GM12874 (cell line): Measurements from ENCODE around the gene MAD2L2.

Experiments used
- TF ChIP-seq, protein P1 (sequence below): IDR thresholded peaks from 2 replicates; pipeline ENCODE4 v1.5.1; 2011; ENCODE audit warnings: low read depth, mild to moderate bottlenecking, control low read depth, low read length, moderate library complexity; ENCODE audit not compliant: insufficient read depth

The MAD2L2 gene

GRCh38 chr1:11670747-11671146 lies 10.2 kb downstream of the MAD2L2 start:
- TF ChIP-seq, protein P1, sequence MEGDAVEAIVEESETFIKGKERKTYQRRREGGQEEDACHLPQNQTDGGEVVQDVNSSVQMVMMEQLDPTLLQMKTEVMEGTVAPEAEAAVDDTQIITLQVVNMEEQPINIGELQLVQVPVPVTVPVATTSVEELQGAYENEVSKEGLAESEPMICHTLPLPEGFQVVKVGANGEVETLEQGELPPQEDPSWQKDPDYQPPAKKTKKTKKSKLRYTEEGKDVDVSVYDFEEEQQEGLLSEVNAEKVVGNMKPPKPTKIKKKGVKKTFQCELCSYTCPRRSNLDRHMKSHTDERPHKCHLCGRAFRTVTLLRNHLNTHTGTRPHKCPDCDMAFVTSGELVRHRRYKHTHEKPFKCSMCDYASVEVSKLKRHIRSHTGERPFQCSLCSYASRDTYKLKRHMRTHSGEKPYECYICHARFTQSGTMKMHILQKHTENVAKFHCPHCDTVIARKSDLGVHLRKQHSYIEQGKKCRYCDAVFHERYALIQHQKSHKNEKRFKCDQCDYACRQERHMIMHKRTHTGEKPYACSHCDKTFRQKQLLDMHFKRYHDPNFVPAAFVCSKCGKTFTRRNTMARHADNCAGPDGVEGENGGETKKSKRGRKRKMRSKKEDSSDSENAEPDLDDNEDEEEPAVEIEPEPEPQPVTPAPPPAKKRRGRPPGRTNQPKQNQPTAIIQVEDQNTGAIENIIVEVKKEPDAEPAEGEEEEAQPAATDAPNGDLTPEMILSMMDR, result no peak

GRCh38 chr1:11668516-11668915 lies 12.4 kb downstream of the MAD2L2 start:
- TF ChIP-seq, protein P1, result no peak

DNA sequence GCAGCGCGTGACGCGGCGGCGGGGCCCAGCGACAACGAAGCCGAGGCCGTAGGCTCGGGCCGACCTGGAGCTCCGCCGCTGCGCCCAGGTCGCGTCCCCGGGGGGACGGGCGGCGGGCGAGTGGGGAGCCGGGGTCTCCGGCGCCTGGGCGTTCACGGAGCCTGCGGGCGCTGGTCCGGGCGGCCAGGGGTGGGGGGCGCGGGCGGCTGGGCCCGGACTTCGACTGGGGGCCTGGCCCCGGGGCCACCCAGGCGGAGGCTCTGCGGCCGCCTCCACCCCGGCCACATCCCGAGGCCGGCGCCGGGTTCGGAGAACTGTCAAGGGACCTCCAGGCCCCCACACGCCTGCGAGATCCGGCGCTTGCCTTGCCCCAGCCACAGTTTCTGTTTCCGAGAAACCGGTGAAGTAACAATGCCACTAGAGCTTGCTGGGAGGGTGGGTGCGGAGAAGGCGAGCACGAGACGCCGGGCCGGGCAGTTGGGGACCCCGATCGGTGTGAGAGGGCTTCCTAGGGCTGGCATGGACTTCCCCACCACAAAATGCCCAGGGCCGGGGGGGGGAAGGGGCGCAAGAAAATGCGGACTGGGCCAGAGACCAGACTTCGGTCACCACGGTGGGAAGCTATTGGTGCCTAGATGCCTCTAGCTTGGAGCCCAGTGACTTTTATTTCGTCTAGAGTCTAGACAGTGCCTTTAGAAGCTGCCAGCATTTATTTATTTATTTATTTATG lies 16.4 kb downstream of the MAD2L2 start:
- TF ChIP-seq, protein P1, result no peak

DNA sequence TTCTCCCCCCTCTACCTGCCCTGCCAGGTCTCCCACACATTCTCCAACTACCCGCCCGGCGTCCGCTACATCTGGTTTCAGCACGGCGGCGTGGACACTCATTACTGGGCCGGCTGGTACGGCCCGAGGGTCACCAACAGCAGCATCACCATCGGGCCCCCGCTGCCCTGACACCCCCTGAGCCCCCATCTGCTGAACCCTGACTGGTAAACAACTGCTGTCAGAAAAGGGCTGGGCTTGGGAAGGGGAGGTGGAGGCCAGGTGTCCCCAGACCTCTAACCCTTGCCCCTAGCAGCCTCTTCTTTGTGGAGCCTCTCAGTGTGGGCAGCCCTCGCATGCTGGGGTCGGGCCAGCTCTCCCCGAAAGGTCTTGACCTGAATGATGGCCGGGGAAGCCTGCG lies 19.8 kb downstream of the MAD2L2 start:
- TF ChIP-seq, protein P1, result no peak

DNA sequence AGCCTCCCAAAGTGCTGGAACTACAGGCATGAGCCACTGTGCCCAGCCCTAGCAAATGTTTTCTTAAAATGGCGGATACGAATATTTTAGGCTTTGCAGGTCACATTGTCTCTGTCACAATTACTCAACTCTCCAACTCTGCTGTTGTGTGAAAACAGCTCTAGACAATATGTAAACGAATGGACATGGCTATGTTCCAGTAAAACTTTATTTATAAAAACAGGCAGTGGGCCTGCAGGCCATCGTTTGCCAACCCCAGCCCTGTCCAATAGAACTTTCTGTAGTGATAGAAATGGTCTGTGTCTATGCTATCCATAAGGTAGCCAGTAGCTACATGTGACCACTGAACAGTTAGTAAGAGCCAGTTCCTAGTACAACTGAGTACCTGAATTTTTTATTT lies 21.2 kb downstream of the MAD2L2 start:
- TF ChIP-seq, protein P1, result no peak

DNA sequence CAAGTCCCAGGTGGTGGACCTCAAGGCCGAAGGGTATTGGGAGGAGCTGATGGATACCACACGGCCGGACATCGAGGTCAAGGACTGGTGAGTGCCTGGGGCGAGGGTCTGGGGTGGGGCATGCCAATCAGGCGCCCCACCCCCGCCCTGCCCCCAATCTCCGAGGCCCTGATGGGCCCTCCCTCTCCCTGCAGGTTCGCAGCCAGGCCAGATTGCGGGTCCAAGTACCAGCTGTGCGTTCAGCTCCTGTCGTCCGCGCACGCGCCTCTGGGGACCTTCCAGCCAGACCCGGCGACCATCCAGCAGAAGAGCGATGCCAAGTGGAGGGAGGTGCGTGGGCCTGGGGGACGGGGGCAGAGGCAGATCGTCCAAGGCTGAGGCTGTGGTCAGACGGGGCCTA lies 22.4 kb downstream of the MAD2L2 start:
- TF ChIP-seq, protein P1, result no peak

DNA sequence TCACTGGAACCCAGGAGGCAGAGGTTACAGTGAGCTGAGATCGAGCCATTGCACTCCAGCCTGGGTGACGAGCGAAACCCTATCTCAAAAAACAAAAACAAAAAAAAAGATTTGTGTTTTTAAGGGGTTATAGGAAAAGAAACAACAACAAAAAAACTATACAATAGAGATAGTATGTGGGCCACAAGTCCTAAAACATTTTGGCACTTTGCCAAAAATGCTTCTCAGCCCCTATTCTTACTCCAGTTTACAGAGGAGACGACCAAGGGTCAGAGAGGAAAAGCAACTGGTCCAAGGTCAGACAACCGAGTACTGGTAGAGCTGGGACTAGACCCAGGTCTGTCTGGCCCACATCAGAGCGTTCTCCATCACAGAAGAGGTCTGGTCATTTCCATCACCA lies 23.3 kb downstream of the MAD2L2 start:
- TF ChIP-seq, protein P1, result no peak
